H1 (cell line): ENCODE measurements around the gene LTBP3. TPM values are rescaled to one million over a fixed set of nuclear protein-coding genes. Genes with fewer than 3 reads are reported as not detected.
A peak's percentile ranks its signal among the peaks of the same experiment; 100 is the strongest.

Experiments used
- CTCF ChIA-PET: fragments of 300-600 bp; sonication (Branson Sonifier 250); formaldehyde crosslinking; loops from one replicate; lab custom pipeline; 2021; ENCODE audit not compliant: partially characterized antibody; lab: Charles Lee
- POLR2A ChIA-PET: fragments of 300-600 bp; sonication (Branson Sonifier 250); formaldehyde crosslinking; loops from one replicate; lab custom pipeline; 2021; ENCODE audit warnings: inconsistent platforms; ENCODE audit not compliant: partially characterized antibody; lab: Charles Lee
- DNase-seq, 2 experiments: peaks; one replicate each; pipeline versions ENCODE4 v3.0.0 to v3.0.0-alpha.2; 2010 to 2022; ENCODE audit warnings: low spot score in 2 of 2, low read depth in 1 of 2, mixed read lengths in 1 of 2
- FAIRE-seq: peaks from 2 replicates; lab custom pipeline; 2011; peaks lifted over from hg19 to GRCh38; lab: Jason Lieb, UNC
- H2AFZ ChIP-seq: 2 replicates; pipeline ENCODE4 v1.8.1; 2012; ENCODE audit warnings: low read length, inconsistent platforms
- H2AK5ac ChIP-seq: 2 replicates; pipeline ENCODE4 v1.6.1; 2013; ENCODE audit warnings: low read depth, low read length
- H2BK120ac ChIP-seq: replicated peaks from 2 replicates; pipeline ENCODE3; 2013; ENCODE audit warnings: low read depth, low read length, inconsistent platforms
- H2BK12ac ChIP-seq: 2 replicates; pipeline ENCODE4 v1.6.1; 2013; ENCODE audit warnings: low read depth, low read length
- H2BK15ac ChIP-seq: 2 replicates; pipeline ENCODE4 v1.6.1; 2013; ENCODE audit warnings: low read length
- H2BK20ac ChIP-seq: 2 replicates; pipeline ENCODE4 v1.6.1; 2013; ENCODE audit warnings: low read length
- H2BK5ac ChIP-seq: 2 replicates; pipeline ENCODE4 v1.6.1; 2013; ENCODE audit warnings: low read depth, low read length
- H3K14ac ChIP-seq: 2 replicates; pipeline ENCODE4 v1.6.1; 2013; ENCODE audit warnings: inconsistent platforms; ENCODE audit not compliant: insufficient read length
- H3K18ac ChIP-seq: 2 replicates; pipeline ENCODE4 v1.6.1; 2013; ENCODE audit warnings: low read length; ENCODE audit errors: extremely low read depth
- H3K23ac ChIP-seq: 2 replicates; pipeline ENCODE4 v1.6.1; 2013; ENCODE audit warnings: inconsistent platforms; ENCODE audit not compliant: insufficient read length
- H3K23me2 ChIP-seq: 2 replicates; pipeline ENCODE4 v1.6.1; 2013; ENCODE audit warnings: low read depth, low read length
- H3K27ac ChIP-seq: 2 replicates; pipeline ENCODE4 v1.6.1; 2011; ENCODE audit warnings: low read depth, low read length, inconsistent platforms
- H3K27me3 ChIP-seq, 4 experiments: replicated peaks in 1 of 4; 1 replicate in 1 of 4; 2 replicates in 3 of 4; pipeline versions ENCODE4 v1.6.1 to v1.8.1; 2011 to 2013; ENCODE audit warnings: low read length in 3 of 4, mild to moderate bottlenecking in 3 of 4, inconsistent platforms in 2 of 4, mixed read lengths in 2 of 4, moderate library complexity in 1 of 4; ENCODE audit not compliant: control insufficient read depth in 3 of 4, insufficient read depth in 3 of 4; ENCODE audit errors: extremely low read depth in 1 of 4
- H3K36me3 ChIP-seq, 4 experiments: 2 replicates each; pipeline versions ENCODE4 v1.6.1 to v1.8.1; 2011 to 2013; ENCODE audit warnings: mild to moderate bottlenecking in 4 of 4, low read length in 3 of 4, moderate library complexity in 2 of 4, control low read depth in 1 of 4, inconsistent platforms in 1 of 4; ENCODE audit not compliant: insufficient read depth in 4 of 4, control insufficient read depth in 2 of 4
- H3K4ac ChIP-seq: replicated peaks from 2 replicates; pipeline ENCODE3; 2013; ENCODE audit warnings: low read length, low read depth, mixed read lengths, inconsistent platforms; ENCODE audit not compliant: insufficient read length
- H3K4me1 ChIP-seq, 4 experiments: replicated peaks in 1 of 4; 1 replicate in 1 of 4; 2 replicates in 3 of 4; pipeline versions ENCODE4 v1.6.1 to v1.8.1; 2011 to 2013; ENCODE audit warnings: low read length in 3 of 4, inconsistent platforms in 2 of 4, mixed read lengths in 1 of 4; ENCODE audit not compliant: insufficient read depth in 4 of 4, control insufficient read depth in 3 of 4
- H3K4me2 ChIP-seq, 2 experiments: 2 replicates each; pipeline versions ENCODE4 v1.6.1 to v1.8.1; 2011 to 2013; ENCODE audit warnings: low read depth in 2 of 2, low read length in 2 of 2, control low read depth in 1 of 2, inconsistent platforms in 1 of 2, mild to moderate bottlenecking in 1 of 2; ENCODE audit not compliant: insufficient read depth in 1 of 2
- H3K4me3 ChIP-seq, 4 experiments: fragments of 200-600, 300-600 bp in 1 of 4; sonication (generic), shearing (Covaris generic), sonication (Bioruptor Twin) in 1 of 4; 2 replicates each; pipeline versions ENCODE4 v1.5.1 to v1.8.1; 2011 to 2016; ENCODE audit warnings: low read length in 4 of 4, low read depth in 3 of 4, control low read depth in 2 of 4, inconsistent platforms in 2 of 4, mild to moderate bottlenecking in 2 of 4, mixed read lengths in 1 of 4, moderate library complexity in 1 of 4; ENCODE audit not compliant: insufficient read depth in 2 of 4; ENCODE audit errors: extremely low read depth in 1 of 4
- H3K56ac ChIP-seq: replicated peaks from 2 replicates; pipeline ENCODE3; 2013; ENCODE audit warnings: low read depth, mild to moderate bottlenecking, mixed read lengths, low read length, inconsistent platforms; ENCODE audit not compliant: insufficient read length
- H3K79me1 ChIP-seq: 2 replicates; pipeline ENCODE4 v1.6.1; 2013; ENCODE audit warnings: low read depth, low read length, control low read depth
- H3K79me2 ChIP-seq, 2 experiments: 2 replicates each; pipeline versions ENCODE4 v1.6.1 to v1.8.1; 2012 to 2013; ENCODE audit warnings: low read length in 2 of 2, mild to moderate bottlenecking in 2 of 2, inconsistent platforms in 1 of 2; ENCODE audit not compliant: insufficient read depth in 2 of 2, control insufficient read depth in 1 of 2
- H3K9ac ChIP-seq, 4 experiments: replicated peaks in 1 of 4; 1 replicate in 1 of 4; 2 replicates in 3 of 4; pipeline versions ENCODE4 v1.6.1 to v1.8.1; 2011 to 2013; ENCODE audit warnings: low read depth in 3 of 4, low read length in 3 of 4, control low read depth in 2 of 4, mild to moderate bottlenecking in 2 of 4, moderate library complexity in 2 of 4, inconsistent platforms in 1 of 4; ENCODE audit errors: extremely low read depth in 1 of 4
- H3K9me3 ChIP-seq, 2 experiments: 2 replicates each; pipeline versions ENCODE4 v1.6.1 to v1.8.1; 2012 to 2013; ENCODE audit warnings: mild to moderate bottlenecking in 2 of 2, moderate library complexity in 2 of 2, control low read depth in 1 of 2, inconsistent platforms in 1 of 2, low read depth in 1 of 2, low read length in 1 of 2, mixed read lengths in 1 of 2; ENCODE audit not compliant: insufficient read depth in 2 of 2
- H4K20me1 ChIP-seq, 2 experiments: replicated peaks in 1 of 2; 2 replicates each; pipeline versions ENCODE3 to v1.8.1; 2011 to 2013; ENCODE audit warnings: inconsistent platforms in 2 of 2, low read length in 2 of 2, mild to moderate bottlenecking in 1 of 2; ENCODE audit not compliant: insufficient read depth in 2 of 2, control insufficient read depth in 1 of 2
- H4K5ac ChIP-seq: 2 replicates; pipeline ENCODE4 v1.6.1; 2013; ENCODE audit warnings: low read length, low read depth, mixed read lengths, inconsistent platforms; ENCODE audit not compliant: insufficient read length
- H4K8ac ChIP-seq: 2 replicates; pipeline ENCODE4 v1.8.0; 2013; ENCODE audit warnings: mild to moderate bottlenecking, moderate library complexity, low read length, inconsistent platforms; ENCODE audit not compliant: insufficient read depth; ENCODE audit errors: extremely low read depth
- H4K91ac ChIP-seq: replicated peaks from 2 replicates; pipeline ENCODE3; 2013; ENCODE audit warnings: low read length, mixed read lengths, inconsistent platforms; ENCODE audit not compliant: insufficient read length
- CBX8 ChIP-seq: fragments of 300-800, 300-1000 bp; sonication (generic); IDR thresholded peaks from 2 replicates; pipeline ENCODE4 v1.7.1; 2016; ENCODE audit warnings: low read depth, low read length, borderline replicate concordance
- CHD2 ChIP-seq: IDR thresholded peaks from 2 replicates; pipeline ENCODE4 v1.6.1; 2012; ENCODE audit warnings: low read length, improper control_type of control experiment
- EP300 ChIP-seq, 2 experiments: IDR thresholded peaks; 1 replicate in 1 of 2; 2 replicates in 1 of 2; pipeline ENCODE4 v1.6.1; 2011 to 2012; ENCODE audit warnings: low read depth in 2 of 2, low read length in 2 of 2, mild to moderate bottlenecking in 2 of 2, borderline replicate concordance in 1 of 2, inconsistent platforms in 1 of 2, moderate library complexity in 1 of 2
- NANOG ChIP-seq: IDR thresholded peaks from 2 replicates; pipeline ENCODE4 v1.6.1; 2011; ENCODE audit warnings: low read length, low read depth, mild to moderate bottlenecking, inconsistent platforms; ENCODE audit not compliant: insufficient read depth, poor library complexity, severe bottlenecking
- POLR2AphosphoS5 ChIP-seq: IDR thresholded peaks from 2 replicates; pipeline ENCODE4 v1.6.1; 2011; ENCODE audit warnings: low read depth, low read length
- TAF1 ChIP-seq: IDR thresholded peaks from 2 replicates; pipeline ENCODE4 v1.6.1; 2011; ENCODE audit warnings: mild to moderate bottlenecking, low read depth, low read length
- TBP ChIP-seq: IDR thresholded peaks from 2 replicates; pipeline ENCODE4 v1.6.1; 2011; ENCODE audit warnings: low read depth, low read length, improper control_type of control experiment
- USF2 ChIP-seq: IDR thresholded peaks from 2 replicates; pipeline ENCODE4 v1.6.1; 2011; ENCODE audit warnings: low read length, improper control_type of control experiment
- YY1 ChIP-seq: IDR thresholded peaks from 2 replicates; pipeline ENCODE4 v1.6.1; 2011; ENCODE audit warnings: low read depth, mild to moderate bottlenecking, low read length
- WGBS, 2 experiments: shearing (Covaris generic) in 1 of 2; methylation state at CpG; one replicate each; pipeline versions ENCODE4 v1.1.6 to v1.1.7; 2013 to 2015; ENCODE audit warnings: low lambda C conversion rate in 2 of 2, mixed read lengths in 2 of 2, inconsistent platforms in 1 of 2, low coverage in 1 of 2, missing lambda C conversion rate in 1 of 2; ENCODE audit not compliant: insufficient replicate concordance in 2 of 2, insufficient coverage in 1 of 2, insufficient read length in 1 of 2; ENCODE audit errors: extremely low coverage in 1 of 2, missing lambda C conversion rate in 1 of 2; 5-methylcytosine and 5-hydroxymethylcytosine counted together
- polyA plus RNA-seq, 7 experiments: library from polyadenylated mRNA; depleted of rRNA in 3 of 7; stranded (reverse) in 5 of 7; unstranded in 2 of 7; fragments of >200 nt in 5 of 7; fragments of 200-250 nt in 2 of 7; gene quantifications; 1 replicate in 5 of 7; 2 replicates in 1 of 7; 4 replicates in 1 of 7; pipeline versions ENCODE4 v1.2.1 to v1.2.3, GENCODE V29; 2011 to 2013; ENCODE audit warnings: missing spikeins in 2 of 7, mixed read lengths in 2 of 7
- total RNA-seq: library from RNA; stranded (reverse); fragmentation: NEBNext Ultra II Directional; extraction: Animal tissue kit (Norgen Biotek cat#: 25700); gene quantifications from 2 replicates; pipeline ENCODE4 v1.2.1, GENCODE V29; 2021

The LTBP3 gene
- total and polyA plus RNA-seq, 2 of the 8 experiments (the other 6 are each of a cell fraction or from before 2014, with no cell fraction given), result 12.8 to 17.8 TPM

GRCh38 chr11:65525546-65526480 lies 32.3 kb downstream of the LTBP3 start:
- H2BK5ac ChIP-seq, result peak overlapping the region; percentile 35; the same call in 1 of the 2 replicates
- H3K18ac ChIP-seq, result peak overlapping the region; percentile 62; the same call in 1 of the 2 replicates
- H3K4me2 ChIP-seq, result peak overlapping the region; percentile 85 to 99
- POLR2A ChIA-PET, result interaction anchor here (0.8 to 7.7 kb wide), 16 partner anchors 9 to 192 kb away, joined by 3 to 87 read pairs (median 4); partner anchors contain the start of genes DPF2, MALAT1, NEAT1 and TIGD3
- peak overlapping the region; percentile 73 to 88 (median 80) for H3K9ac ChIP-seq
- H4K91ac ChIP-seq, result peak overlapping the region; percentile 12
- H3K4me1 ChIP-seq, result peaks cover 0 to 14% (median 8%) of the 10 kb centered on the region in 4 experiments; a peak in 5 of 7 replicates
- no peaks in the 10 kb centered on the region for H3K79me1 ChIP-seq
- peak overlapping the region; percentile 60 to 98 (median 82) for H3K4me3 ChIP-seq
- peaks cover 0 to 3% of the 10 kb centered on the region in 2 experiments; a peak in 1 of 4 replicates for H3K79me2 ChIP-seq
- H4K5ac ChIP-seq, result peak overlapping the region; percentile 26
- H3K27me3 ChIP-seq, result peaks cover 0 to 4% (median 0%) of the 10 kb centered on the region in 4 experiments; a peak in 2 of 7 replicates
- DNase-seq, result no peak
- H3K4ac ChIP-seq, result no peak overlapping the region
- CTCF ChIA-PET, result interaction anchor here (0.6 to 2.9 kb wide), 11 partner anchors 10 to 362 kb away, joined by 3 to 12 read pairs (median 5); partner anchors contain the start of genes FAM89B, FIBP and ZNRD2
- peak overlapping the region; percentile 54 for H2AK5ac ChIP-seq
- H3K56ac ChIP-seq, result no peak overlapping the region
- H2BK20ac ChIP-seq, result no peak overlapping the region
- H3K23me2 ChIP-seq, result peaks cover 13% of the 10 kb centered on the region
- 0 out of 2 replicates have a peak overlapping the region, but pooled peaks have one; percentile 43 for H2BK12ac ChIP-seq
- no peak overlapping the region for H3K14ac ChIP-seq
- H4K20me1 ChIP-seq, result peaks cover 0 to 15% of the 10 kb centered on the region in 2 experiments
- H3K36me3 ChIP-seq, result peaks cover 0 to 11% (median 4%) of the 10 kb centered on the region in 4 experiments; a peak in 3 of 8 replicates
- H4K8ac ChIP-seq, result peak overlapping the region; percentile 73
- H2BK15ac ChIP-seq, result 0 out of 2 replicates have a peak overlapping the region, but pooled peaks have one; percentile 46
- H3K23ac ChIP-seq, result no peak overlapping the region
- 70% methylated on average over 27 of the region's 31 CpGs; no CpG with 5 or more reads in 1 of the 2 experiments for WGBS, 2 experiments
- H3K9me3 ChIP-seq, result no peaks in the 10 kb centered on the region
- H2BK120ac ChIP-seq, result no peak overlapping the region
- no peak overlapping the region for H3K27ac ChIP-seq
- no peak for FAIRE-seq
- no peak overlapping the region for H2AFZ ChIP-seq
- no peak for TF ChIP-seq POLR2AphosphoS5
- no peak for TF ChIP-seq TAF1
- no peak for TF ChIP-seq EP300 (IDR thresholded peaks at IDR 0.05; ENCODE audit: borderline replicate concordance in 1 of 2, low read depth in 2 of 2, low read length in 2 of 2)
- TF ChIP-seq CHD2, result no peak
- no peak for TF ChIP-seq YY1
- TF ChIP-seq CBX8, result no peak
- no peak for TF ChIP-seq NANOG
- TF ChIP-seq USF2, result no peak
- no peak for TF ChIP-seq TBP
